HG03175 (cell line): ENCODE measurements around the gene NUFIP2.
"Not testable (repeated sequence)": the region's sequence is repeated elsewhere in the genome, so short reads cannot be mapped to it uniquely, and the experiment has no call there.

Experiments
- ATAC-seq: cut with Tn5 transposase; IDR thresholded peaks from one replicate; pipeline ENCODE4 v1.9.1; 2021; ENCODE audit warnings: mild to moderate bottlenecking, moderate library complexity; ENCODE audit not compliant: unreplicated experiment

The NUFIP2 gene

GRCh38 chr17:29283496-29283895 lies 10.5 kb downstream of the NUFIP2 start:
- no peak for ATAC-seq

DNA sequence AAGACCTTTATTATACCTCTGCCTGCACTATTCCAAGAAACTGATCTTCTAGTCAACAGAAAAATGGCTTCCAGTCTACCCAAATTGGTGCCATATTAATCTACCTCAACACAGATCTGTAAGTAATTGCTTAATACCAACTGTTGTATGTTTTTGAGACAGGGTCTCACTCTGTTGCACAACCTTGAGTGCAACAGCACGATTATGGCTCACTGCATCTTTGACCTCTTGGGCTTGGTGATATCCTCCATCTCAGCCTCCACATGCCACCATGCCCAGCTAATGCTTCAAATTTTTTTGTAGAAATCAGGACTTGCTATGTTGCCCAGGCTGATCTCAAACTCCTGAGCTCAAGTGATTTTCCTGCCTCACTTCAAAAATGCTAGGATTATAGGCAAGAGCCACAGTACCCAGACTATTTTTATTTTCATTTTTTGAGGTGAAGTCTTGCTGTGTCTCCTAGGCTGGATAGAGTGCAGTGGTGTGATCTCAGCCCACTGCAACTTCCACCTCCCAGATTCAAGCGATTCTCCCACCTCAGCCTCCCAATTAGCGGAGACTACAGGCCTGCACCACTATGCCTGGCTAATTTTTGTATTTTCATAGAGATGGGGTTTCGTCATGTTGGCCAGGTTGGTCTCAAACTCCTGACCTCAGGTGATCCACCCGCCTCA lies 14.4 kb downstream of the NUFIP2 start:
- no peak for ATAC-seq

DNA sequence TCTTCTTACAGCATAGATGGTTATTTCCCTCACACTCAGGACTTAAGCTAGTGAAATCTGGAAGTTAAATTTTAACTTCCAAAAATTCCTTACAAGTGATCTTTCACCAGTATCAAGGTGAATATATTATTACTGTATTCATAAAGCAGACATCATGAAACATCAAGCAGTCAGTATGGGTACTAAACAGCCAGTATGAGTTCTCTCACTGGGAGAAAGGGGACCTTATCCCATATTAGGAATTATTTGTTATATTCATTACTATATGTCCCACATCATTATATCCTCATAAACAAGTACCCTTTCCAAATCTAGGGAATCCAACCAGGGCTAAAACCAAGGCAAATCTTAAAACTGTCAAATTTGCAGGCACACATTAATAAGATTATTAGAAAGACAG lies 15.3 kb downstream of the NUFIP2 start:
- ATAC-seq, result no peak

DNA sequence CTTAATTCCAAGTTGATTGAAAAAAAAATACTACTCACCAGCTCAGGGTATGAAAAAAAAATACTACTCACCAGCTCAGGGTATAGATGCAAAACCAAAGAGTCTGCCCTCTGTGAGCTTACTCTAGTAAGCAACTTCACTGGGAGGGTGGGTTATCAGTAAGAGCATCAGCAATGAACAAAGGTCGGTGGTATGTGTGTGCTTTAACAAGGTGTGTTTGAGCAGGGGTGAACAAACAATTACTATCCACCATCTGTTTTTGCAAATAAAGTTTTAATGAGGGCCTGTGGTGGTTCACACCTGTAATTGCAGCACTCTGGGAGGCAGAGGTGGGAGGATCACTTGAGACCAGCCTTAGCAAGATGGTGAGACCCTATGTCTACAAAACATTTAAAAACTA lies 20.0 kb downstream of the NUFIP2 start:
- no peak for ATAC-seq

GRCh38 chr17:29271980-29272379 lies 22.0 kb downstream of the NUFIP2 start:
- not testable (repeated sequence) for ATAC-seq

GRCh38 chr17:29263916-29264315 lies 30.0 kb downstream of the NUFIP2 start:
- ATAC-seq, result no peak

- ATAC-seq, result no peak
Observed at GRCh38 chr17:29257756-29258155, 36.2 kb downstream of the NUFIP2 start.

DNA sequence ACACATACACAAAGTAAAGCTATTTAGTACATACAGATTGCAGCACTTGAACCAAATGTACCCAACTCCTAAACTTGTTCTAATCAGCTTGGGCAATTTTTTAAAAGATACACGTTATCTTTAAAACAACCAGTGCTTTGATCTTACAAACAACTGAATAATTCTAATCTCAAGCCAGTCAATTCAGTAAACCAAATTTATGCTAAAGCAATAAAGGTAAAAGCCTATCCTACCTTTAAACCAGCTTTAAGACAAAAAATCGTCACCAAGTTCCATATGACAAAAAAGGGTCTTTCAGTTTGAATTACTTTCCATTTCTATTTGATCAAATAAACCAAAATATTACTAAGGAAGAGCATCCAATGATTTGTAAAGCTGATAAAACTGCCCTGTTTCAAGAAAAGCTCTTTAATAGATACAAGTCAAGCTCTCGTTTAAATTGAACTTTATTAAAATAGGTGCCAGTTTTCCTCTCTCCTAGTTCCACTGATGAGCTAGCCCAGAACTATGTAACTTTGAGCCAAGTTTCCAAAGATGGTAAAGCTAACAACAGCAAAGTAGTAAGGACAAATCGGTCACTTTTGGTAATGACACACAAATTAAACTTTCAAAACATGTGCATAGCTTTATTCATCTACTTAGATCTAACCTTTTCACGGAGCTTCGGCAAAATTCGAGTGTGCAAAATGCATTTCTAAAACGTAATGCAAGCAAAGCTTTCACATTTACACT lies 37.0 kb downstream of the NUFIP2 start:
- no peak for ATAC-seq

- ATAC-seq, result no peak
Observed at GRCh38 chr17:29255926-29256522, 37.9 kb downstream of the NUFIP2 start.

GRCh38 chr17:29253037-29253436 lies 40.9 kb downstream of the NUFIP2 start:
- ATAC-seq, result no peak

DNA sequence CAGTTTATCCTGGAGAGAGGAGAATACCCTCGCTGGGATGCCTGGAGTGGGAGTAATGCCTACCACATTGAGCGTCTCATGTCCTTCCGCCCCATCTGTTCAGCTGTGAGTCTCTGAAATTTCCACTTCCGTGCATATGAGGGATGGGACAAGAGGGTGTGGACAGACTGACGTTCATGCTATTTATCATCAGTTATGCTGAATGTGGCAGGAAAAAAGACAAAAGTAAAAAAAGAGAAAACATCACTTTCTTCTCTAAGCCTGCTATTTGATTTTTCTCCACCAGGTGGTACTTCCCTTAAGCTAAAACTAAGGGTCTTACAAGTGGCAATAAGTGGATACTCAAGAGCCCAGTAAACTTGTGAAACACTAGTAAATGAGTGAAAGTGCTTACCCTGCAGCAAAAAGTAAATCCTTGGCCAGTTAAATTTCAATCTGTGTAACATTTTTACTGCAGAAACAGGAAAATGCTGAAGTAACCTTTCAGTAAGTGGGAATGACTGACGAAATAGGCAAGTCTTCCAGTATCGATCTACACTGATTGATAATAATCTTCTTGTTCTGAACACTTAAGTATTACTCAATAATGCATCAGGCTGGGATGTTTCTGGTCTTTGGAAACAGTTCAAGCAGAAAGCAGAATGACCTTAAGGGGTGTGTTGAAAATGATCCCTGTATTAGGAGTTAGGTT lies 41.7 kb downstream of the NUFIP2 start:
- ATAC-seq, result no peak

DNA sequence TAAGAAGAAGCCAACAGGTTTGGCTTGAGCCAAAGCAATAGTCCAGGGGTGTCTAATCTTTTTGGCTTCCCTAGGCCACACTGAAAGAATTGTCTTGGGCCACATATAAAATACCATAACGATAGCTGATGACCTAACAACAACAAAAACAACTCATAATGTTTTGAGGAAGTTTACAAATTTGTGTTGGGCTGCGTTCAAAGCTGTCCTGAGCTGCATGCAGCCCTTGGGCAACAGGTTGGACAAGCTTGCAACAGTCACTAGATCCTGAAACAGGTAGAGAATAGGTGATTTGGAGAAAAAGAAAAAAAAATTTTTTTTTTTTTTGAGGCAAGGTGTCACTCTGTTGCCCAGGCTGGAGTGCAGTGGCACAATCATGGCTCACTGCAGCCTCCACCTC lies 42.8 kb downstream of the NUFIP2 start:
- no peak for ATAC-seq

DNA sequence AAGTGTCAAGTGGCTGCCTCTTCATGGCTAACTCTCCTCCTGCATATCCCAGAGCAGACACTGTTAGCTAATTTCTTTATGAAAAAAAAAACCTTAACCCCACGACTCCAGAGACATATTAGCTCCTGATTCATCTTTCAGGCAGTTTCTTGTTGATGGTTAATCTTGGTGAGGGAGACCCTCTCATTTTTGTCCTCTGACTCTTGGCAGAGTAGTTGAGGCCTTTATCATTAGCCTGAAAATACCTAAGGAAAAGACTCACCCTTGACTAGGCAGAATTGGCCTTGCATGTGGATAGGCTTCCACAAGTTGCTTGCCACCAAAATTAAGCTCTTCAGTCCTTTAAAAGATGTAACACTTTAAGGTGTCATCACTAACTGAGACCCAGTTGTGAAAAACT lies 43.3 kb downstream of the NUFIP2 start:
- no peak for ATAC-seq

DNA sequence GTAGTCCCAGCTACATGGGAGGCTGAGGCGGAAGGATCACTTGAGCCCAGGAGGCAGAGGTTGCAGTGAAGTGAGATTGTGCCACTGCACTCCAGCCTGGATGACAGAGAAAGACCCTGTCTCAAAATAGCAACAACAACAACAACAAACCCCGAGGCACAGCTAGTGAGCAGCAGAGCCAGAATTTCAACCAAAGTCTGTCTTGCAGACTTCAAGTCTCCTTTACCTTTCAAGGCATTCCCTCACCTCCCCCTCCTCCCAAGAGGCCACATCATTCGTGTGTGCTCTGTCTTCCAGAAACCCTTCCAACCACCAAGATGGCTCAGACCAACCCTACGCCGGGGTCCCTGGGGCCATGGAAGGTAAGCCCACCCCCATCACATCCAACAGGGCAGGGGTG lies 45.1 kb downstream of the NUFIP2 start:
- no peak for ATAC-seq

GRCh38 chr17:29247219-29247618 lies 46.7 kb downstream of the NUFIP2 start:
- ATAC-seq, result no peak

GRCh38 chr17:29246628-29247027 lies 47.3 kb downstream of the NUFIP2 start, which contains the start of gene CRYBA1:
Gene CRYBA1, plus strand, starts transcription at chr17:29246859. Its CDS starts 5 bp downstream, at chr17:29246864.
- ATAC-seq, result no peak

DNA sequence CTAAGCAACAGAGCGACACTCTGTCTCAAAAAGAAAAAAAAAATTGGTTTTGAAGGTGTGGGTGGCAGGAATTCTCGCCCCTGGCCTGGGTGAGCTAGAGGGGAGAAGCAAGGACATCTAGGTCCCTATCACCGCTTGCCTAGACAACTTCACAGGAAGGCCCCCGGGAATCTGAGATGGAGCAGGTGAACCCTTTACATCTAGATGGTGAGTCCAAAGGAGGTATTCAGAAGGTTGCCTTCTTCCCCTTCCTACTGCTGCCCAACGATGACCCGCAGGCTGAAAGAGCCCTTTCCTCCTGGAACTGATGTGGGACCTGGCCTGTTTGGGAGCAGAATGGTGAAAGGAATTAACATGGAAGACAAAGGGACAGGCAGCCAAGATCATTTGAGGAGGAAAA lies 48.5 kb downstream of the NUFIP2 start:
- no peak for ATAC-seq

DNA sequence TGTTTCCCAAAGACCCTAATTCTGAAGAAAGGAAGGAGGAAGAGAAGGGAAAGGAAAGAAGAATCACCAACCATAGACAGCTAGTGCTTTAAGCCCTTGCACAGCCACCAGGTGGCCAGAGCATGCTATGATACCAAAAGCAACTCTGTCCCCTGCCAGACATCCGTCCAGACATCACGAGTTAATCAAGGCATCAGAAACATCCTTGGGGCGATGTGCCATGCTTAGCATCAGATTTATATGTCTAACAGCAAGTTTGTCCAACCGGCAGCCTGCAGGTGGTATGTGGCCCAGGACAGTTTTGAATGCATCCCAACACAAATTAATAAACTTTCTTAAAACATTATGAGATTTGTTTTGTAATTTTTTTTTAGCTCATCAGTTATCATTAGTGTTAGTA lies 50.2 kb downstream of the NUFIP2 start:
- no peak for ATAC-seq

GRCh38 chr17:29242790-29243189 lies 51.2 kb downstream of the NUFIP2 start:
- ATAC-seq, result no peak

DNA sequence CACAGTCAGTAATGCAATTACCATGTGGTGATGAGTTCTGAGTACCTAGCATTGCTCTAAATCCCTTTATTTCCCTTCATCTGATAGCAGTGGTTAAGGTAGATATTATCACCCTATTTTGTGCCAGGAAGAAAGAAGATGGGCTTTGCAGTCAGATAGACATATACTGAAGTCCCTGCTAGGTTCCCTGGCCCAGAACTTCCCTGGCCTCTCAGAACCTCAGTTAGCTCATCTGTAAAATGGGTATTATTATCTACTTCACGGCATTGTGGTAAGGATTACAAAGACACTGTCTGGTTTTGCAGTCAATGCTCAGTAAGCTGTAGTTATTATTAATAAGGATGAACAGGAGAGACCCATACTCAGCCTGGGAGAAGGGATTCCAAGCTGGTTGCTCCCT lies 51.9 kb downstream of the NUFIP2 start:
- no peak for ATAC-seq
